Psoas muscle (tissue), 8 donors: ENCODE measurements around the gene TBX4. TPM values are rescaled to one million over a fixed set of nuclear protein-coding genes. Genes with fewer than 3 reads are reported as not detected.

Source experiments
- ATAC-seq, 4 donors: fragments of 200-7000 bp; cut with Tn5 transposase; one replicate each; pipeline ENCODE4 v1.9.1; 2020; ENCODE audit warnings: moderate library complexity in 3 of 4, mild to moderate bottlenecking in 2 of 4
- DNase-seq, 2 donors: peaks; one replicate each; pipeline ENCODE4 v3.0.0-alpha.2; 2020
- H3K27ac ChIP-seq: fragments of 200-600 bp; one replicate; pipeline ENCODE4 v1.8.0; 2022
- H3K27me3 ChIP-seq, 3 donors: fragments of 200-600 bp in 1 of 3; one replicate each; pipeline versions ENCODE4 v1.6.1 to v1.8.0; 2013 to 2022; ENCODE audit warnings: low read length in 2 of 3, mild to moderate bottlenecking in 2 of 3, moderate library complexity in 1 of 3; ENCODE audit not compliant: insufficient read depth in 3 of 3
- H3K36me3 ChIP-seq, 2 donors: fragments of 200-600 bp in 1 of 2; one replicate each; pipeline versions ENCODE4 v1.6.1 to v1.8.0; 2013 to 2022; ENCODE audit warnings: low read depth in 1 of 2, mild to moderate bottlenecking in 1 of 2, moderate library complexity in 1 of 2; ENCODE audit not compliant: insufficient read depth in 1 of 2
- H3K4me1 ChIP-seq: fragments of 200-600 bp; one replicate; pipeline ENCODE4 v1.8.0; 2022
- H3K4me3 ChIP-seq: fragments of 200-600 bp; one replicate; pipeline ENCODE4 v1.8.0; 2022; ENCODE audit warnings: mild to moderate bottlenecking
- H3K9me3 ChIP-seq: fragments of 200-600 bp; one replicate; pipeline ENCODE4 v1.8.0; 2022
- WGBS, 3 donors: extraction: QIAGEN DNeasy Blood & Tissue Kit; methylation state at CpG; one replicate each; pipeline versions ENCODE4 v1.1.6 to v1.1.7; 2013; 5-methylcytosine and 5-hydroxymethylcytosine counted together
- intact Hi-C, 2 donors: fragments of 100-400 bp; cut with DNase I; formaldehyde crosslinking; loops; one replicate each; pipeline versions ENCODE4 v1.11.0 to v1.14.2; 2022
- polyA plus RNA-seq, 3 donors: library from polyadenylated mRNA; stranded (reverse); fragments of 200-250 nt; gene quantifications; one replicate each; pipeline ENCODE4 v1.2.3, GENCODE V29; 2013
- total RNA-seq, 4 donors: library from RNA; stranded (reverse); fragmentation: NEBNext Ultra II Directional in 2 of 4; extraction: Animal tissue kit (Norgen Biotek cat#: 25700) in 2 of 4; gene quantifications; one replicate each; pipeline versions ENCODE4 v1.2.1 to v1.2.4, GENCODE V29; 2021 to 2023
- TF ChIP-seq, protein P1 (sequence below): fragments of 200-600 bp; IDR thresholded peaks from one replicate; pipeline ENCODE4 v1.8.0; 2022; ENCODE audit warnings: antibody characterized with exemption
- donor health status: healthy with polysubstance abuse.
- donor health status: DM: no; HTN: no; CAD: no; lungs with moderate emphysema.
- donor health status: Bipolar disorder and iron deficiency.
- donor health status: healthy.
- donor health status: DM: yes; HTN: yes; CAD: no.
- donor health status: DM: no; HTN: no; CAD: no.
- donor health status: DM: no; HTN: no; CAD: no.
- donor health status: DM: yes; HTN: yes; CAD: no.

TBX4 gene
- total and polyA plus RNA-seq, 7 donors: 0.22 TPM; not detected in 6

DNA sequence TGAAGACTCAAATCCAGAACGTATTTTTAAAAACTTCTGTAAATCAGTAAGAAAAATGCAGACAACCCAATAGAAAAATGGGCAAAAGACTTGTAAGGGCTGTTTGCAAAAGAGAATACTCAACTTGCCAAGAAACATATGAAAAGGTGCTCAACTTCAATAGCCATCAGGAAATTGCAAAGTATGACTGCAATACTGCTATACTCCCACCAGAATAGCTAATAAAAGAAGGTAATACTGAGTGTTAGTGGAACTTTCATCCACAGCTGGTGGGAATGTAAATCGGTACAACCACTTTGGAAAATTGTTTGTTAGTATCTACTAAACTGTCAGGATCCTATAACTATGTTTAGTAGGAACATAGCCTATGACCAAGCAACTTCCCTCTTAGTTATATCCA is 48.1 kb downstream of the TBX4 start:
- ATAC-seq (no peak), DNase-seq (no peak)
- intact Hi-C loops: no loop called here
- WGBS, 3 donors: 89 to 94% (median 91%) methylated on average over 2 of the region's 2 CpGs
- Histone ChIP-seq H3K36me3 (no peaks in the 10 kb centered on the region), H3K9me3 (no peaks in the 10 kb centered on the region), H3K4me3 (no peak overlapping the region), H3K27ac (no peak overlapping the region), H3K4me1 (no peaks in the 10 kb centered on the region), H3K27me3 (peaks cover 0 to 17% (median 0%) of the 10 kb centered on the region in 3 donors)
- TF ChIP-seq, protein P1, sequence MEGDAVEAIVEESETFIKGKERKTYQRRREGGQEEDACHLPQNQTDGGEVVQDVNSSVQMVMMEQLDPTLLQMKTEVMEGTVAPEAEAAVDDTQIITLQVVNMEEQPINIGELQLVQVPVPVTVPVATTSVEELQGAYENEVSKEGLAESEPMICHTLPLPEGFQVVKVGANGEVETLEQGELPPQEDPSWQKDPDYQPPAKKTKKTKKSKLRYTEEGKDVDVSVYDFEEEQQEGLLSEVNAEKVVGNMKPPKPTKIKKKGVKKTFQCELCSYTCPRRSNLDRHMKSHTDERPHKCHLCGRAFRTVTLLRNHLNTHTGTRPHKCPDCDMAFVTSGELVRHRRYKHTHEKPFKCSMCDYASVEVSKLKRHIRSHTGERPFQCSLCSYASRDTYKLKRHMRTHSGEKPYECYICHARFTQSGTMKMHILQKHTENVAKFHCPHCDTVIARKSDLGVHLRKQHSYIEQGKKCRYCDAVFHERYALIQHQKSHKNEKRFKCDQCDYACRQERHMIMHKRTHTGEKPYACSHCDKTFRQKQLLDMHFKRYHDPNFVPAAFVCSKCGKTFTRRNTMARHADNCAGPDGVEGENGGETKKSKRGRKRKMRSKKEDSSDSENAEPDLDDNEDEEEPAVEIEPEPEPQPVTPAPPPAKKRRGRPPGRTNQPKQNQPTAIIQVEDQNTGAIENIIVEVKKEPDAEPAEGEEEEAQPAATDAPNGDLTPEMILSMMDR: no peak

DNA sequence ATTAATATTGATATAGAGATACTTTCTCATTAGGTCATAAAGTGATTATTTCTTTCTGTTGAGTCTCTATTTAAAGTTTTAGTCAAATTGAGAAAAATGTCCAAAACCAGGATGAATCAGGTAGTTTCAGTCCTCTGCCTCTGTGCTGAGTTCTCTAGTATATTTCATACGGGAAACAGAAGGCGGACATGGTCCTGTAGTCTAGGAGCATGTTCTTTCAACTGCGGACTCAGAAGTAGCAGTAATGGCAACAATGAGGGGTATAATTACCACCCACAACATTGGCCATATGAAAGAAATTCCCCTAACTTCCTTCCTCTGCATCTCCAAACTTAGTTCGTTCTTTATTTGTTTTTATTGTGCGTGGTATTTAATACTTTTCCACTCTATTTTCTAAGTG is 50.1 kb downstream of the TBX4 start:
- H3K36me3 ChIP-seq: no peaks in the 10 kb centered on the region
- no peak overlapping the region for H3K4me3 ChIP-seq
- no peaks in the 10 kb centered on the region for H3K4me1 ChIP-seq
- H3K27me3 ChIP-seq: peaks cover 0 to 6% (median 0%) of the 10 kb centered on the region in 3 donors
- intact Hi-C loops: no loop called here
- ATAC-seq (no peak), DNase-seq (no peak)
- TF ChIP-seq, protein P1: no peak
- no peak overlapping the region for H3K27ac ChIP-seq
- 87 to 90% (median 88%) methylated on average over 5 of the region's 5 CpGs for WGBS, 3 donors
- H3K9me3 ChIP-seq: no peaks in the 10 kb centered on the region

- H3K27ac ChIP-seq: no peak overlapping the region
- no peaks in the 10 kb centered on the region for H3K9me3 ChIP-seq
- peaks cover 0 to 4% (median 0%) of the 10 kb centered on the region in 3 donors for H3K27me3 ChIP-seq
- no peaks in the 10 kb centered on the region for H3K4me1 ChIP-seq
- no peak overlapping the region for H3K4me3 ChIP-seq
- DNase-seq (no peak), ATAC-seq (no peak)
- TF ChIP-seq, protein P1: no peak
- no peaks in the 10 kb centered on the region for H3K36me3 ChIP-seq
- intact Hi-C loops: no loop called here
- whole genome bisulfite sequencing, 3 donors: 57 to 70% (median 58%) methylated on average over 3 of the region's 3 CpGs
Observed at GRCh38 chr17:61503961-61504360, 51.7 kb downstream of the TBX4 start.

GRCh38 chr17:61504697-61505096 is 52.5 kb downstream of the TBX4 start:
- intact Hi-C loops: no loop called here
- TF ChIP-seq, protein P1: no peak

More at GRCh38 chr17:61504697-61505096, 52.5 kb downstream of the TBX4 start:
- Histone ChIP-seq H3K4me1 (no peaks in the 10 kb centered on the region), H3K9me3 (no peaks in the 10 kb centered on the region), H3K27me3 (peaks cover 0 to 4% (median 0%) of the 10 kb centered on the region in 3 donors), H3K4me3 (no peak overlapping the region), H3K36me3 (no peaks in the 10 kb centered on the region), H3K27ac (no peak overlapping the region)
- ATAC-seq (no peak), DNase-seq (no peak)
- 27 to 36% (median 27%) methylated on average over 2 of the region's 2 CpGs for WGBS, 3 donors
